ENCODE data around the gene MAD1L1.

- TF ChIP-seq POLR2AphosphoS5 (IDR thresholded peaks at IDR 0.05) (no peak), CTCF (IDR thresholded peaks at IDR 0.05) (no peak), POLR2A (IDR thresholded peaks at IDR 0.05) (no peak)
Measured at GRCh38 chr7:2233926-2234325, 1.2 kb upstream of the MAD1L1 start.
